MCF 10A (cell line): ENCODE measurements around the gene ZNF552. TPM values are rescaled to one million over a fixed set of nuclear protein-coding genes. Genes with fewer than 3 reads are reported as not detected.
A peak's percentile ranks its signal among the peaks of the same experiment; 100 is the strongest.
"Not testable (repeated sequence)": the region's sequence is repeated elsewhere in the genome, so short reads cannot be mapped to it uniquely, and the experiment has no call there.

Source experiments
- Bru-seq: library from RNA; stranded (reverse); fragments of 400-500 nt; gene quantifications from one replicate; lab custom pipeline; 2021; lab: Mats Ljungman, UMichigan
- BruChase-seq, 2 experiments: library from RNA; stranded (reverse); fragments of 400-500 nt; gene quantifications; one replicate each; lab custom pipeline; 2021; lab: Mats Ljungman, UMichigan
- BruUV-seq: library from RNA; stranded (reverse); fragments of 400-500 nt; replicated peaks from 2 replicates; lab custom pipeline; 2021; lab: Mats Ljungman, UMichigan
- CTCF ChIA-PET: fragments of 300-600 bp; sonication (Branson Sonifier 250); formaldehyde crosslinking; extraction: SDS; loops from one replicate; lab custom pipeline; 2021; ENCODE audit warnings: antibody characterized with exemption, inconsistent platforms; lab: Yijun Ruan, JAX
- POLR2A ChIA-PET: fragments of 300-600, 350-650 bp; sonication (Branson Sonifier 250); formaldehyde crosslinking; extraction: SDS; loops from one replicate; lab custom pipeline; 2020; ENCODE audit warnings: antibody characterized with exemption, inconsistent platforms; lab: Yijun Ruan, JAX
- DNase-seq: peaks from one replicate; pipeline ENCODE4 v3.0.0-alpha.2; 2018; ENCODE audit not compliant: unreplicated experiment
- H3K27ac Mint-ChIP-seq: one replicate; pipeline ENCODE4 v1.8.0; 2022; ENCODE audit warnings: mild to moderate bottlenecking, low read depth, mixed read lengths; ENCODE audit not compliant: unreplicated experiment
- H3K27me3 Mint-ChIP-seq: one replicate; pipeline ENCODE4 v1.8.0; 2022; ENCODE audit warnings: mixed read lengths; ENCODE audit not compliant: insufficient read depth, unreplicated experiment
- H3K36me3 Mint-ChIP-seq: one replicate; pipeline ENCODE4 v1.8.0; 2022; ENCODE audit warnings: mild to moderate bottlenecking, moderate library complexity, mixed read lengths; ENCODE audit not compliant: insufficient read depth, unreplicated experiment
- H3K4me1 Mint-ChIP-seq: one replicate; pipeline ENCODE4 v1.8.0; 2022; ENCODE audit warnings: mixed read lengths; ENCODE audit not compliant: insufficient read depth, unreplicated experiment
- H3K4me3 Mint-ChIP-seq: one replicate; pipeline ENCODE4 v1.8.0; 2022; ENCODE audit warnings: mild to moderate bottlenecking, moderate library complexity, mixed read lengths; ENCODE audit not compliant: unreplicated experiment
- H3K9me3 Mint-ChIP-seq: one replicate; pipeline ENCODE4 v1.8.0; 2022; ENCODE audit warnings: mixed read lengths; ENCODE audit not compliant: unreplicated experiment
- CTCF ChIP-seq: fragments of 200-600 bp; IDR thresholded peaks from one replicate; pipeline ENCODE4 v1.8.0; 2022; ENCODE audit warnings: antibody characterized with exemption, mild to moderate bottlenecking; ENCODE audit not compliant: unreplicated experiment
- intact Hi-C: fragments of 100-400 bp; cut with micrococcal nuclease; formaldehyde crosslinking; loops from 2 replicates; pipeline ENCODE4 v1.14.1; 2022
- long read RNA-seq: library from polyadenylated mRNA; stranded (forward); transcript quantifications from one replicate; pipeline ENCODE4 v2.0.0, GENCODE V29; 2022
- total RNA-seq: library from RNA; stranded (reverse); gene quantifications from 2 replicates; pipeline ENCODE4 v1.2.3, GENCODE V29; 2022

The ZNF552 gene
- total RNA-seq (5.5 and 5.6 TPM in 2 replicates), Bru-seq, nascent RNA (percentile 52 among the genes with signal in this experiment), BruChase-seq, experiment 1, labeled RNA remaining after a 6-hour chase (percentile 52 among the genes with signal in this experiment), BruChase-seq, experiment 2, labeled RNA remaining after a 2-hour chase (percentile 65 among the genes with signal in this experiment)
- long read RNA-seq, partial matches to known transcripts = 0 of 6 reads
- long read RNA-seq, other reads (novel, unspliced or antisense) = 5 of 6 reads

GRCh38 chr19:57814505-57815246 lies at the start of gene ZNF552:
TSS of gene ZNF552 (minus strand) at chr19:57814913. CDS start at chr19:57814743, 170 bp downstream.
- intact Hi-C loops = loop anchor here (5.0 kb wide), 1 partner anchor 132 kb away; the partner anchor contains the start of gene ZNF551
- POLR2A ChIA-PET = interaction anchor here (0.6 to 3.7 kb wide), 18 partner anchors 10 to 565 kb away, joined by 3 to 60 read pairs (median 4); partner anchors contain the start of genes ZNF211, ZNF530, ZNF548 and ZNF551
- Mint-ChIP-seq H3K27me3 (no peaks in the 10 kb centered on the region), H3K4me3 (peak within 1 kb of the TSS; percentile 96), H3K36me3 (peaks cover 36% of the 10 kb centered on the region), H3K4me1 (peaks cover 10% of the 10 kb centered on the region), H3K27ac (peak within 1 kb of the TSS; percentile 55), H3K9me3 (no peaks in the 10 kb centered on the region)
- TF ChIP-seq CTCF = no peak
- BruUV-seq = TSS peak; percentile 60
- DNase-seq = peak; percentile 95
- CTCF ChIA-PET = interaction anchor here (0.5 to 1.2 kb wide), 3 partner anchors 11 to 409 kb away, joined by 3 read pairs; no protein-coding TSS in a partner anchor

GRCh38 chr19:57862351-57862750 lies 47.6 kb upstream of the ZNF552 start:
- H3K4me1 Mint-ChIP-seq, DNase-seq, H3K27ac Mint-ChIP-seq, H3K27me3 Mint-ChIP-seq, intact Hi-C loops, H3K9me3 Mint-ChIP-seq, BruUV-seq, H3K4me3 Mint-ChIP-seq: not testable (repeated sequence)
- ChIA-PET POLR2A (interaction anchor here (1.2 to 2.7 kb wide), 2 partner anchors 9 to 11 kb away, joined by 3 to 8 read pairs; no protein-coding TSS in a partner anchor), CTCF (interaction anchor here (2.6 kb wide), 1 partner anchor 12 kb away, joined by 8 read pairs; the partner anchor contains the start of gene ZNF587)
- peaks cover 93% of the 10 kb centered on the region for H3K36me3 Mint-ChIP-seq

- intact Hi-C loops, H3K4me3 Mint-ChIP-seq, H3K27me3 Mint-ChIP-seq, H3K27ac Mint-ChIP-seq, DNase-seq, BruUV-seq, H3K9me3 Mint-ChIP-seq, CTCF ChIA-PET, POLR2A ChIA-PET: not testable (repeated sequence)
- Mint-ChIP-seq H3K36me3 (peaks cover 82% of the 10 kb centered on the region), H3K4me1 (peaks cover 19% of the 10 kb centered on the region)
Observed at GRCh38 chr19:57854117-57854516, 39.4 kb upstream of the ZNF552 start.

- ChIA-PET POLR2A (interaction anchor here (1.6 to 2.0 kb wide), 3 partner anchors 10 to 38 kb away, joined by 5 to 8 read pairs (median 6); partner anchors contain the start of gene ZNF552), CTCF (interaction anchor here (0.8 kb wide), 1 partner anchor 186 kb away, joined by 3 read pairs; no protein-coding TSS in a partner anchor)
- H3K4me3 Mint-ChIP-seq, H3K9me3 Mint-ChIP-seq, DNase-seq, BruUV-seq, H3K27me3 Mint-ChIP-seq, intact Hi-C loops, H3K27ac Mint-ChIP-seq: not testable (repeated sequence)
- Mint-ChIP-seq H3K36me3 (peaks cover 77% of the 10 kb centered on the region), H3K4me1 (peaks cover 19% of the 10 kb centered on the region)
Observed at GRCh38 chr19:57851812-57852603, 37.3 kb upstream of the ZNF552 start.
